NCI-H1105 treated with DMSO at 0.1 percent for 48 hours (cell line): ENCODE data around the gene MRGPRD.

Source experiments
- DNase-seq: peaks from one replicate; lab custom pipeline; 2025; lab: John Stamatoyannopoulos, UW

MRGPRD gene, protein sequence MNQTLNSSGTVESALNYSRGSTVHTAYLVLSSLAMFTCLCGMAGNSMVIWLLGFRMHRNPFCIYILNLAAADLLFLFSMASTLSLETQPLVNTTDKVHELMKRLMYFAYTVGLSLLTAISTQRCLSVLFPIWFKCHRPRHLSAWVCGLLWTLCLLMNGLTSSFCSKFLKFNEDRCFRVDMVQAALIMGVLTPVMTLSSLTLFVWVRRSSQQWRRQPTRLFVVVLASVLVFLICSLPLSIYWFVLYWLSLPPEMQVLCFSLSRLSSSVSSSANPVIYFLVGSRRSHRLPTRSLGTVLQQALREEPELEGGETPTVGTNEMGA

DNA sequence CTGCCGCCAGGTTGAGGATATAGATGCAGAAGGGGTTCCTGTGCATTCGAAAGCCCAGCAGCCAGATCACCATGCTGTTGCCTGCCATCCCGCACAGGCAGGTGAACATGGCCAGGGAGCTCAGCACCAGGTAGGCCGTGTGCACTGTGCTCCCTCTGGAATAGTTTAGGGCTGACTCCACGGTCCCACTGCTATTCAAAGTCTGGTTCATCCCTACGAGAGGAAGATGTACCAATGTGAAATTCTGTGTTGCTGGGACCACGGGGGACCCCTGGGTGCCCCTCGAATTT is at the start of gene MRGPRD:
Gene MRGPRD, minus strand, starts transcription at position 211 of the 290 bp plus-strand sequence. Its CDS starts 0 bp downstream, at position 211.
- DNase-seq: no peak

DNA sequence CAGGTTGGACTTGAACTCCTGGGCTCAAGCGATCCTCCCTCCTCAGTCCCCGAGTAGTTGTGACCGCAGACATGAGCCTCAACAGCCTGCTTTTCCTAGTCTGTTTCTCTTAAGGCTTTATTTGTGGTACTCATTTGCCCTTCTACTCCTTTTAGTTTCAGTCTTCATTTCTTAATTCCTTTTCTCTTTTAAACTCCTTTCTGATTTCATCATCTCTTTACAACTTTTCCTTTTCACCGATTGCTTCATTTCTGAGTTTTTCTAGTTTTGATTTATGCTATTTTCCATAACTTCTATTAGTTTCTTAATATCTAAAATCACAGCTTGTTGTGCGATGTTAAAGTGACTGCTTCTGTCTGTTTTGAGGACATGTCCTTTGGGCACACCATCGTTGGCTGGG is 49.5 kb upstream of the MRGPRD start:
- no peak for DNase-seq

DNA sequence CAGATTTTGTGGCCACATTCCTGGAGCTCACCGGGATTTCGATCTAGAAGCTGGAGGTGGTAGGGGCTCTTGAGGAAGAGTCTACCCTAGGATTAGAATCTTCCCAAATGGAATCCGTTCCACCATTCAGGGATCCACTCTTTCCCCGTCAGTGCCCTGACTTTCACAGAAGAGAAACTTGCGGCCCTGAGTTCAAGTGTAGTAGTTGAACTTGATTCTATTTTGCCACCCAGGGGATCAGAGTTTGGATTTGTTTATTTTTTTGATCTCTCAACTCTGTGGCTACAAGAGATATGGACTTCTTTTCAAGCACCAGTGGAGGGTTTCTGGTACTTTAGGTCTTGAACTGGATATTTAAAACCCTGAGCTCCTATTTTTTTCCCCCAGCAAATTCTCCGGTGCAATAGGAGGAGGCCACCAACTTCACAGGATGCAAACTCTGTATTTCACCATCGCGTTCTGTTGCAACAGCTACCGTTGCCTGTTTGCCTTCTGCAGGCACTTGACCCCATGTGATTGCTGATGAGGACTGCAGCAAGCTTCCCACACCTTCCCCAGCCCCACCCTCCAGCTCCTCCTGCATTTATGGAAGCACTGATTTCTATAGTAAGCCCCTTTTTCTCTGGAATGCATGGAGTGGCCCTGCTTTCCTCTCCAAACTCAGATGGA is 47.1 kb upstream of the MRGPRD start:
- no peak for DNase-seq

DNA sequence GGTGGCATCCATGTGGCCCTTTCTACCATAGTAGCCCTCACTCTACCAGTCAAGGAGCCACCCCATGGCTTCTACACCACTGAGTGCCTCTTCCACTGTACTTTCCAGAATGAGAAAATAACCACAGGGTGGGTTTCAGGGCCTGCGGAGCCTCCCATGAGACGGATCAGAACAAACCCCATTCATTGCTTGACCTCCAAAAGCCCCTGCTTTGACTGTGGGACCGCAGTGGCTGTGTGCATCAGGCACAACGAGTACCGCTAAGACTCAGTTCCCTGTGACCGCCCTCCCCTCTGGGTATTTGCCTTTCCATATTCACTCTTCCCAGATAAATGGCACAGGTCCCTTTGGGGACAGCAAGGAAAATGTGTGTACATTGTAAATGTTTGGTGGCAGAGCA is 43.7 kb upstream of the MRGPRD start:
- no peak for DNase-seq

DNA sequence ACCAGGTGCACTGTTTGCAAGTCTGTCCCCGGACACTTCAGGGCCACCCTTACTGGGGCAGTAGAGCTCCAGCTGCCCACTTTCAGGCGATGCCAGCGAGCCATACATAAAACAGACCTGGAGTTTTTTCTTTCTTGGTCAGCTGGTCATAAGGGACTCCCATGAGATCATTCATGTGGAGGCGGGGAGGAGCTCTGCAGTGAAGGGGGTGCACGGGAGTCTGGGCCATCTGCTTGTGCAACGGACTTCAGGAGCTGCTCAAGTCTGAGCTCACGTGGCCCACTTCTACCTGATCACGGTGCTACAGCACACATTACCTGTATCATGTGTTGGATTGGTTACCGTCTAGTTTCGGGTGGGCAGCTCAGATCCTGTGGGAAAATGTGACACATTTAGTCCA is 41.5 kb upstream of the MRGPRD start:
- DNase-seq: no peak

DNA sequence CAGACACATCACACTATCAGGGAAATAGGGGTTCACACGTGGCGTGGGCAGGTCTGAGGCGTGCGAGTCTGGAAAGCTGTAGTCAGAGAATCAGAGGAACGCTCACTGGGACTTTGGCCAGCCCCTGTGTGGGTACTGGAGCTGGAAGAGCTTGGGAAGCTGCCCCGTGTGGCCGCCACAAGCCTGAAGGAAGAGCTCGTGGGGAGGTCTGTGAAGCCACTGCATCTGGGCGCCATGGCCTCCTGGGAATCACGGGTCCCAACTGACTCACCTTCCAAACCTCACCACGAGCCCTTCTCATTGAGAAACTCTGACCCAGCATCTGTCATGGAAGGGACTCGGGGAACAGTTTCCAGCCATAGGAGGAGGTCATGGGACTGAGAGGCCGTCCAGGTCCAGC is 38.1 kb upstream of the MRGPRD start:
- no peak for DNase-seq

DNA sequence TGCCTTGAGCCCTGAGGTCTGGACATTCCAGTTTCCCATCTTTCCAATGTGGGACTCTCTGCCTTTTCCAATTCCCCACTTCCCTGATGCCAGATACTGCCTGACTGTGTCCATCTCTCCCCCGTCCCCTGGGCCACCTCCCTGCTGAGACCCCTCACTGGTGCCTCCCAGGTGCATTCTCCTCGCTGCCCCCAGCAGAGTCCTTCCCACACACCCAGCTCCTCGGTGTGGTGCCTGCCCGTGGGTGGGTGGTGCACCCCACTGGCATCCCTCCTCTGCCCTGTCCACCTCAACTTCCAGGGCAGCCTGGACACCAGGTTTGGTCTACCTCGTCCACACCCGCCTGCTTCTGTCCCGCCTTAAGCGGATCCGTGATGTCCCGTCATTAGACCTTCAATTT is 37.2 kb upstream of the MRGPRD start:
- DNase-seq: no peak

DNA sequence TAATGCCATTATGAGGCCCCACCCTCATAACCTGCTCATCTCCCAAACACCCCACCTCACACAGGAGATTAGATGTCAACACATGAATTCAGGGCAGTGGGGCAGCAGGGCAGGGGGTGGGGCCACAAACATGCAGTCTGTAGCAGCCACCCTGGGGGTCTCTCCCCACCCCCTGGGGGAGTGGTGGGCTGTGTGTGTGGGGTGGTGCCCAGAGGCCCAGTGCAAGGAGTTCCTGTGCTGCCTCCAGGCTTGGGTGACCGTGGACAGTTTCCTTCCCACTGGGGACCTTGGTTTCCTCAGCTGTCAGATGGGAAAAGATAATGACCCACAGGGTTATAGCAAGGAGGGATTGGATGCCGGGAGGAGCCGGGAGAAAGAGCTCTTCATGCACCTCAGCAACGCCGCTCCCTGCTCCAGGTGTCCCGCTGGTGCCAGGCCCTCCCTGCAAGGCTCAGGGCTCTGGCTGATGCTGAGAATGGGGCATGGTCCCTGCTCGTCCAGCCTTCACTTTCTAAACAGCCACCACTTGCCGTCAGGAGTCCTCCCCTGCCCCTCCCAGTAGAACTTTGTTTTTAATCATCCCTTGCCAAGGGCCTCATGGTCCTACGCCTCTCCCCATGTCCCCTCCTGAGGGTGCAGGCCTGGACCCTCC is 34.2 kb upstream of the MRGPRD start:
- no peak for DNase-seq

DNA sequence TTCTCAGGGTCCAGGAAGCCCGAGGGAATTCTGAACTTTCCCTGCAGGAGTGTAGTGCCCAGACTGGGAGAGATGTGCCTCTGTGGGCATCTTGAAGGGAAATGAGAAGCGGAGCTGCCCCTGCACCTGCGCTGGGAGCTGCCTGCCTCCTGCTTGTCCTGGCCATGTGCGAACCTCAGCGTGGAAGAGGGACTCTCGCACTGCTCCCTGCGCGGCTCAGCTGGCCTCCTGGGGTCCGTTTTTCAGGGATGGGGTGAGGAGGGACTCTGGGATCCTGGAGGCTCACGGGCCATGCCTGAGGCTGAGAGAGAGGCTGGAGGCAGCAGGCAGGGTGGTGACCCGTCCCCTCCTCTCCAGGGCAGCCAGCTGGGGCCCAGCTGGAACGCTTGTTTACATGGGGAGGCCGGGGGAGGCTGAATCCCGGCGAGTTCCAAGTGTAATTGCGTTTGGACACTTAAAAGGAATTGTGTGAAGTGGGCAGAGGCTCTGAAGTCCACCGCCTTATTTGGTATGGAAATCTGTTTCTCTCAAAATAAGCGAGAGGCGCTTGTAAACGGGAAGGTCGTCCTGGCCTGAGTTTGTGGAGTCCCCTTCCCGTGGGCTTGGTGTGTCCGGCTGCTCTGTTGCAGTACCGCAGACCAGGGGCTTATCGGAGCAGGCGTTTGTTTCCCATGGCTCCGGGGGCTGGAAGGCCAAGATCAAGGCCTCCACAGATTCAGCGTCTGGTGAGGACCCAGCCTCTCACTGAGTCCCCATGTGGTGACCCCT is 33.5 kb upstream of the MRGPRD start:
- DNase-seq: no peak

DNA sequence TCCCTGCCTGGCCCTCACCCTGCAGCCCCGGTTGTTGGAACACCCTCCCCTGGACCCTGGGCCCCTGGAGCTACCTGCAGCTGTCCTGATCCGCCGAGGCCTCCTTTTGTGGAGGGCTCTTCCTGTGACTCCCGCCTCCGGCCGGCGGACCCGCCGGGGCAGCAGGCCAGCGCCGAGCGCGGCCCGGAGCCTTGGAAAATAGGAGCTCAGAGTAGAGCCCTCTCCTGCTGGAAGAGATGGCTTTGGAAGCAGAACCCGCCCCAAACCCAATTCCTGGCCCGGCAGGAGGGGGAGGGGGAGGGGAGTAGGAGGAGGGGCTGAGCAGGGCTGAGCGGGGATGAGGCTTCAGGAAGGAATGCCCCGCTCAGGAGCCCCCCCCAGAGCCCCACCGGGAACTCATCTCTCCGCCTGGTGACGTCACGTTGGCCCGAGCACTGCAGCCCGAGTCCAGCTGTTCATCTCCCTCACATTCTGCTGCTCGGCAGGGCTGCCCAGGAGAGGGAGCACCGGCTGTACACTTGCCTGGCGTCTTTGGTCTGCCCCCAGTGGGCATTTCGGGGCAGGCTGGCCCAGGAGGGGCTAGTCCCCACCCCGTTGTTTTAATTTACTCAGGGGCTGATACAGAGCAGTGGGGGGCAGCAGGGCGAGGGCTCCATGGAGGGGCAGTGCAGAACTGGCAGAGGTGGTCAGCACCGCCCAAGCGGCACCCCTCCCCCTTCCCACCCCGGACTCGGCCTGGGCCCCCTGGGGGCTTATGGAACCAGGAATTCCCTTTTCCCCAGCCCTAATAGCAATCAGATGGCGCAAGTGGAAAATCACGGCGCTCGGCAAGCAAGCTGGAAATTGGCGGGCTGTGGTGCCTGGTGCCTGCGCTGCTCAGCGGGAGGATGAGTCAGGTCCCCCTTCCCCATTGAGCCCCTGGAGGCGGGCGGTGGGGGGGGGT is 32.5 kb upstream of the MRGPRD start, which contains the start of gene MRGPRF:
Gene MRGPRF, minus strand, starts transcription at position 238 of the 943 bp plus-strand sequence. CDS start 3,345 bp downstream, outside the sequence.
- no peak for DNase-seq

DNA sequence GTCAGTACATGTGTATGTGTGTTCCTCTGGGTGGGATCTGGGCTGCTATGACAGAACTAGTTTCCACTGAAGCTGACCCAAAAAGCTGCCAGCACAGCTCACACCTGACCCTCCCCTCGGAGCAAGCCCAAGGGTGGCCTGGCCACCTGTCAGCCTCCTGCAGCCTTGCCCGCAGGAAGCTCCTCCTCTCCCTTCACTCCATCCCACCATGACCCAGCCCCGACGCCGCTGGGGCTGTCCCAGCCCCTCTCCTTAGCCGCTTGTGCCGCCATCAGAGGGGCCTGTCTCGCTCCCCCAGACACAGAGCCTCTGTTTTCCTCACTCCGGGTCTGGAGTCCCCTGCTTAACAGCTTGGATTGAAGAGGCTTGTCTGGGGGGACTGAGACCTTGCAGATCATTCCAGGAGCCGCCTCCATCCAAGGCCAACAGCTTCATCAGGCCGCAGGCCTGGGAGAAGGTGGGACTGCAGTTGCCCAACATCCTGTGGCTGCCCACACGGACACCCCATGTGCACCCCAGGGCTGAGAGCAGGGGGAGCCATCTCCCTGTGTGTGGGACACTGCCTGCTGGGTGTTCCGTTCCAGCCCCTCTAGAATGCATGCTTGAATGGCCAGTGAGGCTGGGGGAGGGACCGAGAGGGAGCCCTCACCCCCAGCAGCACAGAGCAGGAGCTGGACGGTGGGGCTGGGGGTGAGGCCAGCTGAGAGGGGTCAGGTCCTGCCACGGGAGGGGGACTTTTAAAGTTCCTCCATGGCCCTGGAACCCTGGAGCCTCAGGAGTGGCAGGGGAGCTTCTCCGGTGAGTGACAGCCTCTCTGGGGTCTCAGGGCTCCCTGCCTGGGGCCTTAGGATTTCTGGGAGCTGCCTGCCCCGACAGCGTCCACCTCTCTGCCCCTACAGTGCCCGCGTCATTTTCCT is 31.6 kb upstream of the MRGPRD start:
- DNase-seq: no peak

DNA sequence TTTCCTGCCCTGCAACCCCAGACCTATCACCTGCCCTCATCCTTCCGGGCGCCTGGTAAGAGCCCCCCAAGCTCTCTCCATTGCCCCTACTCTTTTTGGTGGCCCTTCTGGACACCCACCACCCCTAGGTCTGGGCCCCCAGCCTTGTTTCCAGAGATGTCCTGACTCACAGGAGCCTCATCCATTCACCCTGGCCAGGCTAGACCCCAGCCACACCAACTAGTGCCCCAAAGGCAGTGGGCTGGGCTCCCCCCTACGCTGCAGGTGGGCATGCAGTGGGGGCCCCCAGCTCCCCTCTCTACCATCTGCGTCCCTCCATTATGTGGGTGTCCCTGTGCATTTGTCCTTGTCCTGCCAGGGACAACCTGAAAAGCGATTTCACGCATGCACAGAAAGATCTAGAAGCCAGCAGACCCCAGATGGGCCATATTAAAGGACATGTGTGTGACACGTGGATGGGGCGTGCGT is 30.9 kb upstream of the MRGPRD start:
- no peak for DNase-seq

DNA sequence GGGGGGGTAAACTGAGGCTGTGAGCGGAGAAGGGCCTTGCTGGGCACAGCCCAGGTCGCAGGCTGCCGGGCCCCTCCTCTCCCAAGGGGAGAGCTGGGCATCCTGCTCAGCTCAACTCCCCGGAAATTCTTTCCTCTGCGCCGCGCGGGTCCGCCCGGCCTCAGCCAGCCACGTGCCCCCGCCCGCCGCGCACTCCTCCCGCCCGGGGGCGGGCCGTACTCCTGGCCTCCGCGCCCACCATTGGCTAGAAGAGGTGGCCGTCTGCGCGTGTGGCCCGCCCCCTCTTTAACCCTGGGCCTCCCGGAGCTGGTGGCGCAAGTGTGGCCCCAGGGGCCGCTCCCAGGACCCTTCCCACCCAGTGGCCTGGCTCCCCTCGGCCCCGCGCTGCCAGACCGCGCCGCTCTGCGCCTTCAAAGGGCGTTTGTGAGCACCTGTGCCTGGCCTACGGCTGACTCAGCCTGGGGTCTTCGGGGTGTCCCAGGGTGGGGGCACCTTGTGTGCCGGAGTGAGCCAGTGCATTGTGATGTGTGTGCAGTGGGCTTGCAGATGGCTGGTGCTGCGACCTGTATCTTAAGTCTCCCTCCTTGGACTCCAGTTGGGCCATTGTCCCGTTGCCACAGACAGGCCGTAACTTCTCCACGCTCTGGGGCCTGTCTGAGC is 30.3 kb upstream of the MRGPRD start:
- DNase-seq: no peak

DNA sequence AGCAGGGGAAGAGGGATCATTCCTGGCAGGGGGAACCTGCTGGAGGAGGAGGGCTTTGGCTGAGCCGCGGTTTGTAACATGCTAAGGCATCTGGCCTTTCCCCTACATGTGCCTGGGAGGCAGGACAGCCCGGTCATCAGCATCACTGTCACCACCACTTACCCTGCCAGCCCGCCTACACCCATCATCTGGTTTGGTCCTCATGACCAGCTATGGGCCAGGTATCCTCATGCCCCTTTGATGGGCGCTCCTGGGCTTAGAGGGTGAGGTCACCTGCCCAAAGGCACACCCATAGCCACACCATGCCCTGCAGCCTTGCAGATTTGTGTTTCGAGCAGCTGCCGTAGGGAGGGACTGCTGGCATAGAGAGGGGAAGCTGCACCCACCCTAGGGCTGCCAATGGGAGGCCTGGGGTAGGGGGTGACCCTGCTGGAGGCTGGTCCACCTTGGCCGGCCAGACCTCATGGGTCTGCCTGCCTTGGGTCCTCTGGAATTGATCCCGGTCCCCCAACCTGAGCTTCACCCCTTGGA is 29.6 kb upstream of the MRGPRD start:
- no peak for DNase-seq

DNA sequence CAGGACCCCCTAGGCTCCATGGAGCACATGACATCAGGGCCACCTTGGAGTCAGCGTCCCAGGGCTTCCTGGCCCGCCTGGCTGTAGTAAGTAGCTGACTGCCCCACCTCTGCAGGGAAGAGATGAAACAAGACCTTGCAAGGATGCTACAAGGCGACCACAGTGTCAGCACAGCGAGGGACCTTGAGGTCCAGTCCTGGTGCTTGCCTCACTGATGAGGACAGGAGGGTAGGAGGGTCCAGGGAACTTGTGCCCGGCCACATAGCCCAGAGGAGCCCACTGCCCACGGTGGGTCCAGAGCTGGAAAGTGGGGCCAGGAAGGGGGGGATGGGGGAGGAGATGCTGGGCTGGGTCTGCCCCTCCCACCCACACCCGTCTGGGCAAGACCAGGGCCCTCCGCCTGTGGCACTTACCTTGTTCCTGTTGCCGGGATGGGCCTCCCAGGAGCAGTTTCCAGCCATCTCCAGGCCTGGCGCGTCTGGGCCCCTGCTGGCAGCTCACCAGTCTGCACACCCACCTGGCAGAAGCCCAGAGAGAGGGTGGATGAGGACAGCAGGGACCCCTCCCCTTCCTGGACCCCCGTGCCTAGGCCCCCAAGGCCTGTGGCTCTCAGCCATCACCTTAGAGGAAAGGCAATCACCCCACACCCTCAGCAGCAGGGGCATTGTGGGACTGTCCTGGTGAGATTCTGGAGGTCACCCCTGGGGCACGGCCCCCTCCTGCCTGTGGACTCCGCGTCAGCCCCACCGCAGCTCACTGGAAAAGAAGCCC is 28.8 kb upstream of the MRGPRD start:
- no peak for DNase-seq

DNA sequence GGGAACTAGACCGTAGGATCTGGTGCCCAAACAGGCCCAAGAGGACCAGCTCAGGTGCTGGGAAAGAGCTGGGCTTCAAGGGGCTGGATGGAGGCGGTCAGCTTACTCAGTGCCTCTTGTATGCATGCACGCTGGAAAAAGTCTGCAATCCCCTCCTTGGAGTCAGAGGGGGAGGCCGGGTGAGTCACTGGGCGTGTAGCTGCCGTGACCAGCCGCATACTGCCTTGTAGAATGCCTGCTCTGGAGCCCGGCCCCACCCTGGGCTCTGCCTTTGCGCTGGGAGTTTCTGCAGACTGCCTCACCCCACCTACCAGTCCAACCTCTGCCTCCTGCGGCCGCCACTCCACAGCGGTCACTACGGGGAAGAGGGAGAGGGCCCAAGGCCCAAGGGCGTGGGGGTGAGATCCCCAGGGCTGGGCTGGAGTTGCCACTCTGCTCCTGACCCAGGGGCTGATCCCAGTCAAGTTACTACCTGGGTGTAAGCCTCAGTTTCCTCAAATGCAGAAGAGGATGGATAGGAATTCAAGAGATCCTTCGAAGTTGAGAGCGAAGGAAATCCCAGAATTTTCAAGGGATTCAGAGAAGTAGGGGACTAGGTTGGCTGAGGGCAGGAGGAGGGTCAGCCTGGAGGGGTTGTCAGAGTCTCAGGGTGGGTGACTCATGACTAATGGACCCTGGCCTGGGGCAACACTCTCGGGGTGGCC is 28.1 kb upstream of the MRGPRD start:
- DNase-seq: no peak

DNA sequence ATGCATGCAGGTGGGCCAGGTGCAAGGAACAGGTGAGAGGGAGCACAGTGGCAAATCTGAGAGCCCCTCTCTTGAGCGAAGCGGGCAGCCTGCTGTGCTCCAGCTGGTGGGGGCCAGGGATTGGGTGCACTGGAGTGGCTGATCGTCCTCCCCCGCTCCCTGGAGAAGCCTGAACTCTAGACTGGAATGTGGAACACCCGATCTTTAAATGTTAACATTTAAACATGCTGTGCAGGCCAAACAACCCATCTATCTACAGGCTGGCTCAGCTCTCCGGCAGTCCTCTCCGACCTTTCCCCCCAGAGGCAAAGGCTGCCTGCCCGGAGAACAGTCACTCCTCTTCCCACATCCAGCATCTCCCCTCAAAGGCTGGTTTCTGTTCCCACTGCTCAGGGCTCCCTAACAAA is 27.2 kb upstream of the MRGPRD start:
- no peak for DNase-seq

DNA sequence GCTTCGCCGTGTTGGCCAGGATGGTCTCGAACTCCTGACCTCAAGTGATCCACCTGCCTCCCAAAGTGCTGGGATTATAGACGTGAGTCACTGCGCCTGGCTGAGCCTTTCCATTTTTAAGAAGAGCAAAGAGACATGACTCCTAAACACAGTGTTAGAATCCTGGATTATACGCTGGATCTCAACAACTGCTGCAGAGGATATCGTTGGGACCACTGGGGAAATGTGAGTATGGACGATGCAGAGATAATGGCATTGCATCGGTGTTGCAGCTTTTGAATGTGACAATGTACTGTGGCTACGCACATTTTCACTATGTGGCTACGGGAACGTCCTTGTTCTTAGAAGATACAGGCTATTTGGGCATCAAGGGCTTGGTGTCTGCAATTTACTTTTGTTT is 26.0 kb upstream of the MRGPRD start:
- no peak for DNase-seq
